ENCODE data around the gene PTPRJ.
"Not testable (repeated sequence)": the region's sequence is repeated elsewhere in the genome, so short reads cannot be mapped to it uniquely, and the experiment has no call there.

PTPRJ gene

GRCh38 chr11:48123934-48124755 lies 143.8 kb downstream of the PTPRJ start:
- no peak for DNase-seq

GRCh38 chr11:48124880-48125279 lies 144.5 kb downstream of the PTPRJ start:
- DNase-seq = no peak

- no peak for DNase-seq
These were observed 145.5 kb downstream of the PTPRJ start for GRCh38 chr11:48125866-48126265.

GRCh38 chr11:48127521-48128183 lies 147.3 kb downstream of the PTPRJ start:
- no peak for DNase-seq

GRCh38 chr11:48129697-48130395 lies 149.5 kb downstream of the PTPRJ start:
- no peak for DNase-seq

- no peak for DNase-seq
These were observed 154.0 kb downstream of the PTPRJ start for GRCh38 chr11:48134221-48134922.

- no peak for DNase-seq
These were observed 157.9 kb downstream of the PTPRJ start for GRCh38 chr11:48138222-48138621.

- not testable (repeated sequence) for DNase-seq
These were observed 159.5 kb downstream of the PTPRJ start for GRCh38 chr11:48139896-48140295.

- no peak for DNase-seq
These were observed 161.2 kb downstream of the PTPRJ start for GRCh38 chr11:48141475-48142122.

- no peak for DNase-seq
These were observed 162.5 kb downstream of the PTPRJ start for GRCh38 chr11:48142889-48143288.

- DNase-seq = no peak
These were observed 168.4 kb downstream of the PTPRJ start for GRCh38 chr11:48148749-48149148.

- DNase-seq = no peak
These were observed 169.9 kb downstream of the PTPRJ start for GRCh38 chr11:48150213-48150612.

GRCh38 chr11:48154151-48154550 lies 173.8 kb downstream of the PTPRJ start:
- DNase-seq = no peak

GRCh38 chr11:48161951-48162884 lies 181.9 kb downstream of the PTPRJ start:
- DNase-seq = no peak

GRCh38 chr11:48162885-48163268 lies 182.5 kb downstream of the PTPRJ start:
- no peak for DNase-seq

GRCh38 chr11:48163360-48164100 lies 183.2 kb downstream of the PTPRJ start:
- no peak for DNase-seq

GRCh38 chr11:48164836-48165235 lies 184.5 kb downstream of the PTPRJ start:
- no peak for DNase-seq

GRCh38 chr11:48165426-48165825 lies 185.1 kb downstream of the PTPRJ start:
- no peak for DNase-seq

- DNase-seq = no peak
These were observed 187.0 kb downstream of the PTPRJ start for GRCh38 chr11:48167380-48167779.

- no peak for DNase-seq
These were observed 188.5 kb downstream of the PTPRJ start for GRCh38 chr11:48168815-48169214.

- DNase-seq = no peak
These were observed 188.9 kb downstream of the PTPRJ start for GRCh38 chr11:48169259-48169658.
